ENCODE results near the gene PLXNA2.

The PLXNA2 gene

GRCh38 chr1:208040821-208041297, 203.3 kb downstream of the PLXNA2 start:
- TF ChIP-seq FOXP2 (optimal IDR thresholded peaks at IDR 0.05; ENCODE audit: borderline replicate concordance, extremely low read depth, extremely low read length, insufficient read depth), result no peak
- TF ChIP-seq SIN3A (IDR thresholded peaks at IDR 0.05; ENCODE audit: borderline replicate concordance, insufficient read depth, low read length), result no peak
- no peak for TF ChIP-seq REST (IDR thresholded peaks at IDR 0.05; ENCODE audit: insufficient read depth in 1 of 2, low read depth in 2 of 2, low read length in 2 of 2)
- TF ChIP-seq POLR2AphosphoS5 (IDR thresholded peaks at IDR 0.05; ENCODE audit: low read depth, low read length), result no peak
- TF ChIP-seq TAF1 (IDR thresholded peaks at IDR 0.05; ENCODE audit: borderline replicate concordance, insufficient read depth, low read length), result no peak

GRCh38 chr1:208039536-208040332, 204.4 kb downstream of the PLXNA2 start:
- TF ChIP-seq TAF1 (IDR thresholded peaks at IDR 0.05; ENCODE audit: borderline replicate concordance, insufficient read depth, low read length) (no peak), REST (IDR thresholded peaks at IDR 0.05; ENCODE audit: insufficient read depth in 1 of 2, low read depth in 2 of 2, low read length in 2 of 2) (no peak), POLR2AphosphoS5 (IDR thresholded peaks at IDR 0.05; ENCODE audit: low read depth, low read length) (no peak), SIN3A (IDR thresholded peaks at IDR 0.05; ENCODE audit: borderline replicate concordance, insufficient read depth, low read length) (no peak), FOXP2 (optimal IDR thresholded peaks at IDR 0.05; ENCODE audit: borderline replicate concordance, extremely low read depth, extremely low read length, insufficient read depth) (no peak)

GRCh38 chr1:208038303-208038702, 205.9 kb downstream of the PLXNA2 start:
- TF ChIP-seq POLR2AphosphoS5 (IDR thresholded peaks at IDR 0.05; ENCODE audit: low read depth, low read length) (no peak), FOXP2 (optimal IDR thresholded peaks at IDR 0.05; ENCODE audit: borderline replicate concordance, extremely low read depth, extremely low read length, insufficient read depth) (no peak), TAF1 (IDR thresholded peaks at IDR 0.05; ENCODE audit: borderline replicate concordance, insufficient read depth, low read length) (no peak), SIN3A (IDR thresholded peaks at IDR 0.05; ENCODE audit: borderline replicate concordance, insufficient read depth, low read length) (no peak), REST (IDR thresholded peaks at IDR 0.05; ENCODE audit: insufficient read depth in 1 of 2, low read depth in 2 of 2, low read length in 2 of 2) (no peak)

GRCh38 chr1:208036918-208037766, 207.0 kb downstream of the PLXNA2 start:
- no peak for TF ChIP-seq SIN3A (IDR thresholded peaks at IDR 0.05; ENCODE audit: borderline replicate concordance, insufficient read depth, low read length)
- no peak for TF ChIP-seq FOXP2 (optimal IDR thresholded peaks at IDR 0.05; ENCODE audit: borderline replicate concordance, extremely low read depth, extremely low read length, insufficient read depth)
- TF ChIP-seq REST (IDR thresholded peaks at IDR 0.05; ENCODE audit: insufficient read depth in 1 of 2, low read depth in 2 of 2, low read length in 2 of 2), result no peak
- TF ChIP-seq POLR2AphosphoS5 (IDR thresholded peaks at IDR 0.05; ENCODE audit: low read depth, low read length), result no peak
- TF ChIP-seq TAF1 (IDR thresholded peaks at IDR 0.05; ENCODE audit: borderline replicate concordance, insufficient read depth, low read length), result no peak
